Gastrocnemius medialis (tissue), 4 donors: ENCODE data around the gene MRFAP1. TPM values are rescaled to one million over a fixed set of nuclear protein-coding genes. Genes with fewer than 3 reads are reported as not detected.

Experiments
- ATAC-seq, 2 donors: fragments of 150-250 bp; one replicate each; pipeline ENCODE4 v1.9.1; 2016
- DNase-seq, 2 donors: peaks; one replicate each; pipeline ENCODE4 v3.0.0-alpha.2; 2019
- H3K27ac ChIP-seq, 4 donors: fragments of 200-600 bp; sonication (generic); 1 replicate in 1 of 4; 2 replicates in 3 of 4; pipeline ENCODE4 v1.5.1; 2016 to 2018; ENCODE audit warnings: mild to moderate bottlenecking in 2 of 4, moderate library complexity in 1 of 4
- H3K27me3 ChIP-seq, 3 donors: fragments of 200-600 bp; sonication (generic) in 2 of 3; 1 replicate in 1 of 3; 2 replicates in 2 of 3; pipeline versions ENCODE4 v1.5.1 to v1.6.0; 2016 to 2019; ENCODE audit warnings: mild to moderate bottlenecking in 1 of 3, moderate library complexity in 1 of 3
- H3K36me3 ChIP-seq, 2 donors: fragments of 200-600 bp; sonication (generic) in 1 of 2; one replicate each; pipeline ENCODE4 v1.5.1; 2017 to 2018
- H3K4me1 ChIP-seq, 2 donors: fragments of 200-600 bp; sonication (generic) in 1 of 2; one replicate each; pipeline ENCODE4 v1.5.1; 2016 to 2017; ENCODE audit warnings: mild to moderate bottlenecking in 2 of 2
- H3K4me3 ChIP-seq, 4 donors: fragments of 200-600 bp; sonication (generic) in 3 of 4; 1 replicate in 1 of 4; 2 replicates in 3 of 4; pipeline ENCODE4 v1.5.1; 2016 to 2019; ENCODE audit warnings: mild to moderate bottlenecking in 2 of 4
- H3K9me3 ChIP-seq, 3 donors: fragments of 200-600 bp; sonication (generic) in 2 of 3; 1 replicate in 1 of 3; 2 replicates in 2 of 3; pipeline ENCODE4 v1.5.1; 2016 to 2019
- POLR2A ChIP-seq, 2 donors: fragments of 450-650 bp; IDR thresholded peaks; one replicate each; pipeline ENCODE4 v1.6.1; 2017; ENCODE audit warnings: antibody characterized with exemption in 2 of 2, mild to moderate bottlenecking in 2 of 2, moderate library complexity in 2 of 2
- in situ Hi-C, 4 donors: fragments of 200-750 bp; cut with MboI; loops; one replicate each; pipeline versions ENCODE4 v1.15.0 to v1.8.0; 2017; ENCODE audit warnings: low sequenced_read_pairs in 4 of 4
- intact Hi-C: fragments of 100-400 bp; cut with DNase I; formaldehyde crosslinking; loops from one replicate; pipeline ENCODE4 v1.15.1; 2023; ENCODE audit warnings: low total_unique reads
- total RNA-seq, 4 donors: library from RNA; depleted of rRNA; stranded (reverse); fragments of >200 nt; gene quantifications; one replicate each; pipeline versions ENCODE4 v1.1.0 to v1.2.3, GENCODE V29; 2016
- TF ChIP-seq, protein P1 (sequence below), 5 experiments: fragments of 450-650 bp in 3 of 5; fragments of 200-600 bp in 2 of 5; sonication (generic) in 2 of 5; IDR thresholded peaks in 4 of 5; conservative IDR thresholded peaks in 1 of 5; 1 replicate in 4 of 5; 2 replicates in 1 of 5; pipeline ENCODE4 v1.5.1; 2016 to 2019; ENCODE audit warnings: antibody characterized with exemption in 5 of 5, mild to moderate bottlenecking in 3 of 5, moderate library complexity in 3 of 5

Gene MRFAP1
- total RNA-seq, 4 donors from 2014 or later, result 180 to 281 (median 206) TPM

DNA sequence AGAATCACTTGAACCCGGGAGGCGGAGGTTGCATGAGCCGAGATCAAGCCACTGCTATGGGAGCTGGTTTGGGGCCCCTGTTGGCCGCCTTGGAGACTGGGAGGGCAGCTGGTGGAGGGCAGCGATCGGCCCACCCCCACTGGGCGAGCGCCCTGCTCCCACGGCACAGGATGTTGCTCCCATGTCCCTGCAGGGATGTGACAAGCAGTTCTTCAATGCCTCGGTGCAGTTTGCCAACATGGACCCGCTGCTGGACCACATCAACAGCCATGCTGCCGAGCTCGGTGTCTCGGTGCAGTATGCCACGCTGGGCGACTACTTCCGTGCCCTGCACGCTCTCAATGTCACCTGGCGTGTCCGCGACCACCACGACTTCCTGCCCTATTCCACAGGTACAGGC lies 46.1 kb upstream of the MRFAP1 start:
- no peak overlapping the region for H3K4me3 ChIP-seq
- H3K4me1 ChIP-seq, result no peaks in the 10 kb centered on the region
- in situ Hi-C loops (no loop called here), intact Hi-C loops (no loop called here)
- ATAC-seq, result no peak
- H3K36me3 ChIP-seq, result no peaks in the 10 kb centered on the region
- H3K9me3 ChIP-seq, result no peaks in the 10 kb centered on the region
- H3K27ac ChIP-seq, result no peak overlapping the region
- H3K27me3 ChIP-seq, result peaks cover 0 to 8% (median 0%) of the 10 kb centered on the region in 3 donors
- no peak for DNase-seq
- TF ChIP-seq, protein P1, sequence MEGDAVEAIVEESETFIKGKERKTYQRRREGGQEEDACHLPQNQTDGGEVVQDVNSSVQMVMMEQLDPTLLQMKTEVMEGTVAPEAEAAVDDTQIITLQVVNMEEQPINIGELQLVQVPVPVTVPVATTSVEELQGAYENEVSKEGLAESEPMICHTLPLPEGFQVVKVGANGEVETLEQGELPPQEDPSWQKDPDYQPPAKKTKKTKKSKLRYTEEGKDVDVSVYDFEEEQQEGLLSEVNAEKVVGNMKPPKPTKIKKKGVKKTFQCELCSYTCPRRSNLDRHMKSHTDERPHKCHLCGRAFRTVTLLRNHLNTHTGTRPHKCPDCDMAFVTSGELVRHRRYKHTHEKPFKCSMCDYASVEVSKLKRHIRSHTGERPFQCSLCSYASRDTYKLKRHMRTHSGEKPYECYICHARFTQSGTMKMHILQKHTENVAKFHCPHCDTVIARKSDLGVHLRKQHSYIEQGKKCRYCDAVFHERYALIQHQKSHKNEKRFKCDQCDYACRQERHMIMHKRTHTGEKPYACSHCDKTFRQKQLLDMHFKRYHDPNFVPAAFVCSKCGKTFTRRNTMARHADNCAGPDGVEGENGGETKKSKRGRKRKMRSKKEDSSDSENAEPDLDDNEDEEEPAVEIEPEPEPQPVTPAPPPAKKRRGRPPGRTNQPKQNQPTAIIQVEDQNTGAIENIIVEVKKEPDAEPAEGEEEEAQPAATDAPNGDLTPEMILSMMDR (IDR thresholded peaks at IDR 0.05 in 4 of 5, conservative IDR thresholded peaks at IDR 0.05 in 1 of 5), result no peak
- TF ChIP-seq POLR2A (IDR thresholded peaks at IDR 0.05), result no peak

DNA sequence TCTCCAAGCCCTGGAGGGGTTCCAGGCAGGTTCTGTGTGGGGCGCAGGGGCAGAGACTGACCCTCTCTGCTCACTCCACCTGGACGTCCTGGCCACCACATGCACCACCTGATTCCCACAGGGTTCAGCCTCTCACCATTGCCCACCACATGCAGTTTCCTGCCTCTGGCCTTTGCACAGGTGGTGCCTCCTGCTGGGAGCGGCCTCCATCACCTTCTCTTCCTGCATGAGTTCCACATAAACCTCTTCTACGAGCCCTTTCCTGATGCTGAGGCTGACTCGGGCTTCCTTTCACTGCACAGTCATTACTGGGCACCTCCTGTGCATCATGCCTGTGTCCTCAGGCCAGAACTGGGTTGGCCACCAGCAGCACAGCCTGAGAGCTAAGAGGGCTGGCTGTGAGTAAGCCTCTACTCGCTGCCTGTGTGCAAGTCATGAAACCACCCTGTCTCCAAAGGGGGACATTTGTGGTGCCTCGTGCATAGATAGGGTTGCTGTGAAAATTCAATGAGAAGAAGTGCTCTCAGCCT lies 45.6 kb upstream of the MRFAP1 start:
- peaks cover 0 to 7% (median 0%) of the 10 kb centered on the region in 3 donors for H3K27me3 ChIP-seq
- H3K27ac ChIP-seq, result no peak overlapping the region
- H3K36me3 ChIP-seq, result no peaks in the 10 kb centered on the region
- ATAC-seq, result no peak
- in situ Hi-C loops (no loop called here), intact Hi-C loops (no loop called here)
- H3K9me3 ChIP-seq, result no peaks in the 10 kb centered on the region
- no peak overlapping the region for H3K4me3 ChIP-seq
- no peaks in the 10 kb centered on the region for H3K4me1 ChIP-seq
- TF ChIP-seq, protein P1 (IDR thresholded peaks at IDR 0.05 in 4 of 5, conservative IDR thresholded peaks at IDR 0.05 in 1 of 5), result no peak
- no peak for DNase-seq

DNA sequence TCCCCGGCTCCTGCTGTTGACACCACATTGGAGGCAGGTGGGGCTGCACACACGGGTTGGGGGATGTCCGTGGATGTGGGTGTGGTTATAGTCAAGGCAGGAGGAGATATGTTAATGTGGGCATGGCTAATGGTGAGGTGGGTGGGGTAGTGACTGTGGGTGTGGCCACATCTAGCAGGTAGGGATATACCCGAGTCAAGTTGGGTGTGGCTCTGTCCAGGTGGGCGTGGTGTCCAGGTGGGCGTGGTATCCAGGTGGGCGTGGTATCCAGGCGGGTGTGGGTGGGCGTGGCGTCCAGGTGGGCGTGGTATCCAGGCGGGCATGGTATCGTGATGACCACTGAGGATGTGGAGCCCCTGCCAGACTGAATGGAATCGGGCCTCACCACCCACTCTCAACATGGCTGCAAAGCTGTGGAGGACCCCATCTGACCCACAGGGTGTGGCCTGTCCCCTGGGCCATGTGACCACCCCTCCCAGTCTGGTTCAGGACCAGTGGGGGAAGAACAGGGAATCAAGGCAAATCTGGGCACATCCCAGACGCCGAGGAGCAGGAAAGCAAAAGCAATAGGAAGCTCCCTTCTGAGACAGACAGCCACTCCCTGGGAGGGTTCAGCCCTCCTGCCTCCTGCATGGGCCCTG lies 44.5 kb upstream of the MRFAP1 start:
- no peak for DNase-seq
- no peak for ATAC-seq
- Histone ChIP-seq H3K27ac (no peak overlapping the region), H3K36me3 (peaks cover 0 to 2% of the 10 kb centered on the region in 2 donors), H3K27me3 (peaks cover 0 to 7% (median 0%) of the 10 kb centered on the region in 3 donors), H3K4me3 (no peak overlapping the region), H3K9me3 (no peaks in the 10 kb centered on the region), H3K4me1 (no peaks in the 10 kb centered on the region)
- TF ChIP-seq POLR2A (IDR thresholded peaks at IDR 0.05), result no peak
- TF ChIP-seq, protein P1 (IDR thresholded peaks at IDR 0.05 in 4 of 5, conservative IDR thresholded peaks at IDR 0.05 in 1 of 5), result no peak
- intact Hi-C loops (no loop called here), in situ Hi-C loops (no loop called here)

GRCh38 chr4:6596948-6597347 lies 43.5 kb upstream of the MRFAP1 start:
- ATAC-seq, result no peak
- DNase-seq, result no peak
- Histone ChIP-seq H3K36me3 (peaks cover 0 to 5% of the 10 kb centered on the region in 2 donors), H3K27me3 (peaks cover 0 to 3% (median 0%) of the 10 kb centered on the region in 3 donors), H3K27ac (no peak overlapping the region), H3K9me3 (no peaks in the 10 kb centered on the region), H3K4me1 (no peaks in the 10 kb centered on the region), H3K4me3 (no peak overlapping the region)
- TF ChIP-seq, protein P1 (IDR thresholded peaks at IDR 0.05 in 4 of 5, conservative IDR thresholded peaks at IDR 0.05 in 1 of 5), result no peak
- no peak for TF ChIP-seq POLR2A (IDR thresholded peaks at IDR 0.05)
- in situ Hi-C loops, result no loop called here
- intact Hi-C loops, result no loop called here
